Stimulated activated CD4-positive, alpha-beta T cell treated with anti-CD3 and anti-CD28 coated beads, Interleukin-4, amount 100 ng/mL, for 24 hours (primary cell): Measurements from ENCODE around the gene EIF4EBP2.
A peak's percentile ranks its signal among the peaks of the same experiment; 100 is the strongest.

Source experiments
- DNase-seq: peaks from one replicate; pipeline ENCODE4 v3.0.0-alpha.2; 2020

EIF4EBP2 gene

GRCh38 chr10:70462349-70462984, 58.5 kb downstream of the EIF4EBP2 start:
- no peak for DNase-seq

- no peak for DNase-seq
Measured at GRCh38 chr10:70465278-70465677, 61.3 kb downstream of the EIF4EBP2 start.

- no peak for DNase-seq
Measured at GRCh38 chr10:70465832-70466231, 61.9 kb downstream of the EIF4EBP2 start.

- DNase-seq: no peak
Measured at GRCh38 chr10:70466951-70467350, 63.0 kb downstream of the EIF4EBP2 start.

- DNase-seq: no peak
Measured at GRCh38 chr10:70472799-70473454, 69.0 kb downstream of the EIF4EBP2 start.

GRCh38 chr10:70474780-70475179, 70.8 kb downstream of the EIF4EBP2 start:
- DNase-seq: no peak

GRCh38 chr10:70475661-70476060, 71.7 kb downstream of the EIF4EBP2 start:
- peak; percentile 20 for DNase-seq

GRCh38 chr10:70476249-70477035, 72.5 kb downstream of the EIF4EBP2 start:
- no peak for DNase-seq

GRCh38 chr10:70477661-70478162, 73.8 kb downstream of the EIF4EBP2 start:
- DNase-seq: peak; percentile 74
